Osteoblast (primary cell): ENCODE results near the gene RAB4A. TPM values are rescaled to one million over a fixed set of nuclear protein-coding genes. Genes with fewer than 3 reads are reported as not detected.

ENCODE experiments used
- DNase-seq: peaks from one replicate; pipeline ENCODE4 v3.0.0; 2011; ENCODE audit warnings: low spot score, mixed read lengths; ENCODE audit not compliant: insufficient read length; ENCODE audit errors: missing footprints
- H2AFZ ChIP-seq: 2 replicates; pipeline ENCODE4 v1.6.0; 2011; ENCODE audit warnings: mild to moderate bottlenecking, low read length
- H3K27ac ChIP-seq: 2 replicates; pipeline ENCODE4 v1.5.1; 2011; ENCODE audit warnings: mild to moderate bottlenecking, low read depth, low read length, moderate library complexity
- H3K27me3 ChIP-seq: 2 replicates; pipeline ENCODE4 v1.6.0; 2012; ENCODE audit warnings: mild to moderate bottlenecking, control low read depth, inconsistent platforms, low read length, moderate library complexity; ENCODE audit not compliant: insufficient read depth
- H3K36me3 ChIP-seq: 2 replicates; pipeline ENCODE4 v1.5.1; 2011; ENCODE audit warnings: mild to moderate bottlenecking, low read length, control low read depth, moderate library complexity; ENCODE audit not compliant: insufficient read depth
- H3K4me1 ChIP-seq: 2 replicates; pipeline ENCODE4 v1.5.1; 2011; ENCODE audit warnings: mild to moderate bottlenecking, low read length, control low read depth, moderate library complexity; ENCODE audit not compliant: insufficient read depth
- H3K4me2 ChIP-seq: 2 replicates; pipeline ENCODE4 v1.6.0; 2011; ENCODE audit warnings: mild to moderate bottlenecking, low read length; ENCODE audit not compliant: insufficient read depth
- H3K4me3 ChIP-seq: fragments of 200-600 bp; sonication (generic); 3 replicates; pipeline ENCODE4 v1.5.1; 2012; ENCODE audit warnings: mild to moderate bottlenecking, low read length, inconsistent platforms; ENCODE audit not compliant: insufficient read depth
- H3K79me2 ChIP-seq: 2 replicates; pipeline ENCODE4 v1.6.0; 2012; ENCODE audit warnings: mild to moderate bottlenecking, low read length, control low read depth, inconsistent platforms; ENCODE audit not compliant: insufficient read depth
- H3K9me3 ChIP-seq: 2 replicates; pipeline ENCODE4 v1.5.1; 2011; ENCODE audit warnings: low read depth, low read length, control low read depth
- H4K20me1 ChIP-seq: 2 replicates; pipeline ENCODE4 v1.6.0; 2012; ENCODE audit warnings: mild to moderate bottlenecking, low read length, control low read depth; ENCODE audit not compliant: insufficient read depth
- CTCF ChIP-seq: IDR thresholded peaks from 2 replicates; pipeline ENCODE4 v1.5.1; 2011; ENCODE audit warnings: mild to moderate bottlenecking, low read depth, low read length, moderate library complexity; ENCODE audit errors: extremely low read depth
- total RNA-seq: library from RNA; depleted of rRNA; stranded (reverse); fragments of >200 nt; gene quantifications from 2 replicates; pipeline ENCODE4 v1.2.3, GENCODE V29; 2012

The RAB4A gene
- total RNA-seq, 1 donor: 19.9 TPM

- H3K4me2 ChIP-seq: no peak overlapping the region
- peak; percentile 45 for DNase-seq
Observed at GRCh38 chr1:229318056-229318455, 47.1 kb downstream of the RAB4A start.

DNA sequence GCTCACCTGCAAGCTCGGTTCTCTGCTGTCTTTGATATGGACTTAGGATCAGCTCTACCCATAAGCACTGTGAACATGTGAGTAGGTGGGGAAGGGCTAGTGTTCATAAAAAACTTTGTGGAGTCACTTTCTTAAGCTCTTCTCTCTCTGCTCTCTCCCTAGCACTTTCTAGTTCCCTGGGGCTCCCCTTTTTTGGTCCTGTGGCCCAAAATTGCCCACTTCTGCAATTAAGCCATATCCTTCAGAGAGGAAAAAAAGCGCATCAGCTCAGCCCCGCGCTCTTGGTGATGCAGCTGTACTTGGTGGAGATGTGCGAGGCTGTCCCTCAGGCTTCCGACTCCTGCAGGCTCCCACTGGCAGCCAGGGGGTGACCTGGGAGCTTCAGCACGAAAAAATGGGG lies 48.6 kb downstream of the RAB4A start:
- DNase-seq: no peak
- Histone ChIP-seq H4K20me1 (no peaks in the 10 kb centered on the region), H3K36me3 (peaks cover 33% of the 10 kb centered on the region), H3K4me2 (no peak overlapping the region), H3K4me3 (no peak overlapping the region), H3K27me3 (no peaks in the 10 kb centered on the region), H3K9me3 (no peaks in the 10 kb centered on the region), H2AFZ (no peak overlapping the region), H3K79me2 (no peaks in the 10 kb centered on the region), H3K27ac (no peak overlapping the region), H3K4me1 (no peaks in the 10 kb centered on the region)
- TF ChIP-seq CTCF: no peak

More at GRCh38 chr1:229318056-229318455, 47.1 kb downstream of the RAB4A start:
- Histone ChIP-seq H4K20me1 (no peaks in the 10 kb centered on the region), H2AFZ (no peak overlapping the region), H3K9me3 (no peaks in the 10 kb centered on the region), H3K36me3 (peaks cover 19% of the 10 kb centered on the region), H3K4me1 (no peaks in the 10 kb centered on the region), H3K27ac (no peak overlapping the region), H3K4me3 (no peak overlapping the region), H3K27me3 (no peaks in the 10 kb centered on the region), H3K79me2 (no peaks in the 10 kb centered on the region)
- TF ChIP-seq CTCF: no peak

DNA sequence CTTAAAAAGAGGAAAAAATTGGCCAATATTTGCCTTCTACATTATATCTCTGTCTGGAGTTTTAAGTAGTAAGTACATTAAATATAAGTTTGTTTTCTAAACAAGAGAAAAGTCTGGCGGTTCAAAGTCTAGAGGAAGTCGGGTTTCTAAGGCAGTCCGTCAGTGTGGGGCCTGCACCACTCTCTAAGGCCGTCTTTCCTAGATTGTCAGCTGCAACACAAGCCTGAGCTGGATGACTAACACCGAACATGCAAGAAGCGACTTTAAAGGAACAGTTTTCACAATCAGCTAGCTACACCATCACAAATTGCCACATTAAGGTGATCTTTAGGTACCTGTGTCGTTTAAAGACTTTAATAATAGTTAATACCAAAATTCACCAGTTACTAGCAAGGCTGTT lies 52.3 kb downstream of the RAB4A start:
- no peak overlapping the region for H3K27ac ChIP-seq
- H4K20me1 ChIP-seq: no peaks in the 10 kb centered on the region
- H3K4me3 ChIP-seq: no peak overlapping the region
- H2AFZ ChIP-seq: no peak overlapping the region
- no peaks in the 10 kb centered on the region for H3K79me2 ChIP-seq
- DNase-seq: no peak
- no peaks in the 10 kb centered on the region for H3K4me1 ChIP-seq
- no peak for TF ChIP-seq CTCF
- no peaks in the 10 kb centered on the region for H3K9me3 ChIP-seq
- no peak overlapping the region for H3K4me2 ChIP-seq
- H3K36me3 ChIP-seq: peaks cover 34% of the 10 kb centered on the region
- H3K27me3 ChIP-seq: no peaks in the 10 kb centered on the region

- H2AFZ ChIP-seq: no peak overlapping the region
- no peak overlapping the region for H3K4me3 ChIP-seq
- no peak overlapping the region for H3K4me2 ChIP-seq
- peaks cover 34% of the 10 kb centered on the region for H3K36me3 ChIP-seq
- H4K20me1 ChIP-seq: no peaks in the 10 kb centered on the region
- H3K79me2 ChIP-seq: no peaks in the 10 kb centered on the region
- no peak overlapping the region for H3K27ac ChIP-seq
- no peaks in the 10 kb centered on the region for H3K9me3 ChIP-seq
- TF ChIP-seq CTCF: no peak
- no peak for DNase-seq
- H3K4me1 ChIP-seq: no peaks in the 10 kb centered on the region
- no peaks in the 10 kb centered on the region for H3K27me3 ChIP-seq
Observed at GRCh38 chr1:229323885-229324553, 53.1 kb downstream of the RAB4A start.
